ENCODE data around the gene MAN2B2.
"Not testable (repeated sequence)": the region's sequence is repeated elsewhere in the genome, so short reads cannot be mapped to it uniquely, and the experiment has no call there.

Gene MAN2B2

GRCh38 chr4:6619466-6620255 lies 44.7 kb downstream of the MAN2B2 start:
- no peak for DNase-seq

- DNase-seq, result no peak
These were observed 45.3 kb downstream of the MAN2B2 start for GRCh38 chr4:6620296-6620695.

DNA sequence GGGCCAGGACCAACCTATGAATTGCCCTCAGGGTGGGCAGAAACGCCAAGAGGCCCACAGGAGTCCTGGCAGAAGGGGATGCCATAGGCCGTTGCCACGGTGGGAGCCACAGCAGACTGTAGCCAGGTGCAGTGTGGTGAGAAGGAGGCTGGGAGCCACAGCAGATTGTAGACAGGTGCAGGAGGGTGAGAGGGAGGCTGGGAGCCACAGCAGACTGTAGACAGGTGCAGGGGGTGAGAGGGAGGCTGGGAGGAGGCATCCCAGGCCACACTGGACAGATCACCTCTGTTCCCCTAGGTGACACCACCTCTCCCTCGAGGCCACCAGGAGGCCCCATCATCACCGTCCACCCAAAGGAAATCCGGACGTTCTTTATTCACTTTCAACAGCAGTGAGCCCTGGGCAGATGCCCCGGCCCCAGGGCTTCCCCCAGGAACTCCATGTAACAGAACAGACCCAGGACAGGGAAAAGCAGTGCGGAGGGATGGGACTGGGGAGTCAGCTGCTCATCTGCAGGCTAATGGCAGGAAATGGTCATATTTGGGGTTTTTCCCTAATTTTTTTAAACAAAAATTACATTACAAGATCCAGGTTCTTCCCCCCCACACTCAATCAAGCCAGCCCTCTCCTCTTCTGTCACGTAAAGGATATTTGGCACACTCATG lies 46.0 kb downstream of the MAN2B2 start:
- no peak for DNase-seq

- DNase-seq, result no peak
These were observed 46.6 kb downstream of the MAN2B2 start for GRCh38 chr4:6621556-6621927.

DNA sequence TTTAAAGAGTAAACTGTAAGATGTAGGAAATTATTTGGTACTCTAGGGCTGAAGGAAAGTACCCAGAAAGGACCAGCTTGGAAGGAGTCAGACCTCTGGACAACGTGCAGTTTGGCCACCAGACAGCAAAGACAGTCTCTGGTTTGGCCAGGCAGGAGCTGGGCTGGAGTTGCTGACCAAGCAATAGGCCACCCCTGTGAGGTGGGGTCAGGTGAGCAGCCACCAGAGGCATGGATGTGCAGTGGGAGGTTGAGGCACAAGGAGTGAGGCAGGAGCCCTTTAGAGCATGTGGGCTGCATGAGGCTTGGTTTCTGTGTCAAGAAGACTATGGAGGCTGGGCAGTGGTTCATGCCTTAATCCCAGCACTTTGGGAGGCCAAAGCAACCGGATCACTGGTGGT lies 47.8 kb downstream of the MAN2B2 start:
- no peak for DNase-seq

- no peak for DNase-seq
These were observed 50.3 kb downstream of the MAN2B2 start for GRCh38 chr4:6625256-6625655.

- DNase-seq, result no peak
These were observed 51.1 kb downstream of the MAN2B2 start for GRCh38 chr4:6626066-6626465.

GRCh38 chr4:6627832-6628231 lies 52.8 kb downstream of the MAN2B2 start:
- DNase-seq, result no peak

DNA sequence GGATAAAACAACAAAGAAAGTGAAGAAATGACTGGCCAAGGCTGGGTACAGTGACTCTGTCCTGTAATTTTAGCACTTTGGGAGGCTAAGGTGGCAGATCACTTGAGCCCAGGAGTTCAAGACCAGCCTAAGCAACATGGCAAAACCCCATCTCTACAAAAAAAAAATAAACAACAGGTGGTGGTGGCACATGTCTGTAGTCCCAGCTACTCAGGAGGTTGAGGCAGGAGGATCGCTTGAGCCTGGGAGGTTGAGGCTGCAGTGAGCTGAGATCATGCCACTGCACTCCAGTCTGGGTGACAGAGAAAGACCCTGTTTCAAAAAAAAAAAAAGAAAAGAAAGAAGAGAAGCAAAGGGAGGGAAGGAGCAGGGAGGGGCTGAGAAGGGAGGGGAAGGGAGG lies 53.5 kb downstream of the MAN2B2 start:
- DNase-seq, result not testable (repeated sequence)

- no peak for DNase-seq
These were observed 57.1 kb downstream of the MAN2B2 start for GRCh38 chr4:6632125-6632524.

- DNase-seq, result no peak
These were observed 58.3 kb downstream of the MAN2B2 start for GRCh38 chr4:6633091-6633906.

DNA sequence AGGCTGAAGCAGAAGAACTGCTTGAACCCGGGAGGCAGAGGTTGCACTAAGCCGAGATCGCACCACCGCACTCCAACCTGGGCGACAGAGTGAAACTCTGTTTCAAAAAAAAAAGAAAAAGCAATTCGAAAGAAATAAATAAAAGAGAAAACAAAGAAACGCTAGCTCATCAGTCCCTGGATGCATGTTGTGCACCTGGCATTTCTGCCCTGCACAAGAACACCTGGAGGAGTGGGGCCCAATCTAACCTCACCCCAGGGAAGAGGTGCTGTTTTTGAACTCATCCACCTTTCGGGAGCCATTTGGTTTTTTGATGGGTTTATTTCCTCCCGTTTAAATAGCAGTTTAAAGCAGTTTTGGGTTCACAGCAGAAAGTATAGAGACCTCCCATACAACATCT lies 59.8 kb downstream of the MAN2B2 start:
- no peak for DNase-seq

DNA sequence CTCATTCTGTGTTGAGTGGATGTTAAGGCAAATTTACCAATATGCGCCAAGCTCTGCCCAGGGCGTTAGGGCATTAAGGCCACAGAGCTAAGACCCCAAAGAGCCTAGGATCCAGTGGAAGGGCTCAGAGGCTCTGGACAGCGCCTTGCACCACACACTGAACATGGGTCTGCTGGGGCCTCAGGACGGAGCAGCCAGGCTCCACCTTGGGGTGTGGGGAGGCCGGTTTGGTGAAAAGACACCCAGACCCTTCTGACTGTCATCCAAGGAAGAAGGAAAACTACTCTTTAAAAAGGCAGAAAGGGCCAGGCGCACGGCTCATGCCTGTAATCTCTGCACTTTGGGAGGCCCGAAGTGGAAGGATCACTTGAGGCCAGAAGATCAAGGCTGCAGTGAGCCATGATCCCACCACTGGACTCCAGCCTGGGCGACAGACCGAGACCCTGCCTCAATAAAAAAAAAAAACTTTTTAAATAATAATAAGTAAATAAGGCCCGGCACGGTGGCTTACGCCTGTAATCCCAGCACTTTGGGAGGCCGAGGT lies 64.2 kb downstream of the MAN2B2 start:
- no peak for DNase-seq

DNA sequence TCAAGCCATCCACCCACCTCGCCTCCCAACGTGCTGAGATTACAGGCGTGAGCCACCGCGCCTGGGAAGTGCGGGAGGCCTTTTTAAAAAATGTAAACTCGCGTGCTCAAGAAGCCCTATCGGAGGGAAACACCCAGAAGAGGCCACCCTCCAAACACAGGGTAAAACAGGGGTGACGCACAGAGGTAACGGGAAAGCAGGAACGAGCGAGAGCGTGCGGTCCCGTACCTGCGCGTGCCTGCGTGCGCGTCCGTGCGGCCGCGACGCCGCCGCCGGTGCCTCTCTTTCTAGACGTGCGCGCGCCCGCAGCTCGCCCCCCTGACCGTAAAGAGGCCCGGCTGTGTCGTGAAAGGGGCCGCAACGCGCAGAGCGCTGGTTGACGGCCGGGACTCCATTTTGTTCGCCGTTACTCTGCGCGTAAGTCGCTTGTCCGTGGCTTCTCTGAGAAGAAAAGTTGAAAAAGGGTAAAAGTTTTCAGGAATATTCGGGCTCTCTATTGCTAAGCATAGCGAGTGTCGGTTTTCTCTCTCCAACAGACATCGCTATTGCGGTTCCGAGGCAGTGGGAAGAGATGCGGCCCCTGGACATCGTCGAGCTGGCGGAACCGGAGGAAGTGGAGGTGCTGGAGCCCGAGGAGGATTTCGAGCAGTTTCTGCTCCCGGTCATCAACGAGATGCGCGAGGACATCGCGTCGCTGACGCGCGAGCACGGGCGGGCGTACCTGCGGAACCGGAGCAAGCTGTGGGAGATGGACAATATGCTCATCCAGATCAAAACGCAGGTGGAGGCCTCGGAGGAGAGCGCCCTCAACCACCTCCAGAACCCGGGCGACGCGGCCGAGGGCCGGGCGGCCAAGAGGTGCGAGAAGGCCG lies 65.5 kb downstream of the MAN2B2 start, which contains the start of gene MRFAP1:
MRFAP1 (plus strand) TSS at position 394 of the 872 bp plus-strand sequence; CDS start at position 572, 178 bp downstream.
- peak; percentile 86 to 94 (median 90) for DNase-seq

DNA sequence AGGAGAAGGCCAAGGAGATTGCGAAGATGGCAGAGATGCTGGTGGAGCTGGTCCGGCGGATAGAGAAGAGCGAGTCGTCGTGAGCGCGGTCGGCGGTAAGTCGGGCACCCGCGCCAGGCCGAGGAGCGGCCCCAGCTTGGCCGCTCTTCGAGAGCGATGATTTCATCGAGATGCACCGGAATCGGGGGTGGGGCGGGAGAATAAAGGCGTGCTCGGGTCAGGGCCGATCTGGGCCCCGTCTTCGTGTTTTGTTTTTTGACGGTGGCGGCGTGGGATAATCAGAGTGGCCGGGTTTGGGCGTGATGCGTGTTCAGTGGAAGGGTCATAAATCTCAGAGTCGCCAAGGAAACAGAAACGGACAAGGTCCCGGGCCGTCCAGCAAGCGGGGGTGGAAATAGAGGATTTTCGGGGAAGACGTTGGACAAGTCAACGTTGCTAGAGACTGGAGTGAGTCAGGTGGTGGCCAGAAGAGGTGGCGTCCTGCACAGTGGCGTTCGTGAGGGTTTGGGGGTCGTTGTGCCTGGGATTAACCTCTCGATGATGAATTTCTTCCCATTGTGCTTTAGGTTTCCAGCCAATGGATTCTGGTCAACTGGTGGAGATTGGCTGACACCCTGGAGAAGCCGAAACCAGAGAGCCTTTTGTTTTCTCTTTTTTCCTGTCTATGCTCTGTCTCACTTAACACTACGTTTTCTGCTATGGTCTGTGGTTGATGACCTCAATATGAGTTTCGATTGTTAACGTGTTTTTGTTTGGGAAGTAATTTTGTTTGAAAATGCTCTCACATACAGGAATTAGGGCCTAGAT lies 66.4 kb downstream of the MAN2B2 start:
- DNase-seq, result peak in 3 of 4 experiments; percentile 10 to 32 (median 31)

- DNase-seq, result no peak
These were observed 67.0 kb downstream of the MAN2B2 start for GRCh38 chr4:6641971-6642320.

DNA sequence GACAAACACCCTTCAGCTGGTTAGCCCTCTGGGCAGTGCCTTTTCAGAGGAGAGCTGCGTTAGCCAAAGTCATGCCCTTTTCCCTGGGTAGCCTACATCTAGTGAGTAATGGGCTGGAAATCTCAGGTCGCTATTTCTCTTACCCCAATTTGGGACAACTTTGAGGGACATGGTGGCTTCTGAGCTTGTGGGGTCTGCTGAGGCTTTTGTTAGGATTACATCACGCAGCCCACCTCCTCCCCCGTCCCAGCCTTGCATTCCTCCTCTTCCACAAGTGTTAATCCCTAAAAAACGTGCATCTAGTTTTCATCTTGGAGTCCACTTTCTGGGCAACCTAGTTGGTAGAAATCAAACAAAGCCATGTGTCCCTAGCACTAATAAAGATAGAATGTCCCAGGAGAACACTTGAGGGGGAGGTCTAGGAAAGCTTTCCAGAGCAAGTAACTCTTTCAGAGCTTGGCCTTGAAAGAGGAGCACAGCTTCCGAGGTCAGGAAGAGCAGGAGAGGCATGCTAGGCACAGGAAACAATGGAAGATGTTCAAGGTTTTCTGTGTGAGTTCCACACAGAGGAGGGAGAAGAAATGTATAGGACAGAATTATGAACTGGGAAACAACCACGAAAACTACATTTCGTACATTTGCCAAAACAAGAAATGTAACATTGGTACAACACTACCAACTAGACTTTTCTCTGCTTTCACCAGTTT lies 68.3 kb downstream of the MAN2B2 start:
- no peak for DNase-seq

DNA sequence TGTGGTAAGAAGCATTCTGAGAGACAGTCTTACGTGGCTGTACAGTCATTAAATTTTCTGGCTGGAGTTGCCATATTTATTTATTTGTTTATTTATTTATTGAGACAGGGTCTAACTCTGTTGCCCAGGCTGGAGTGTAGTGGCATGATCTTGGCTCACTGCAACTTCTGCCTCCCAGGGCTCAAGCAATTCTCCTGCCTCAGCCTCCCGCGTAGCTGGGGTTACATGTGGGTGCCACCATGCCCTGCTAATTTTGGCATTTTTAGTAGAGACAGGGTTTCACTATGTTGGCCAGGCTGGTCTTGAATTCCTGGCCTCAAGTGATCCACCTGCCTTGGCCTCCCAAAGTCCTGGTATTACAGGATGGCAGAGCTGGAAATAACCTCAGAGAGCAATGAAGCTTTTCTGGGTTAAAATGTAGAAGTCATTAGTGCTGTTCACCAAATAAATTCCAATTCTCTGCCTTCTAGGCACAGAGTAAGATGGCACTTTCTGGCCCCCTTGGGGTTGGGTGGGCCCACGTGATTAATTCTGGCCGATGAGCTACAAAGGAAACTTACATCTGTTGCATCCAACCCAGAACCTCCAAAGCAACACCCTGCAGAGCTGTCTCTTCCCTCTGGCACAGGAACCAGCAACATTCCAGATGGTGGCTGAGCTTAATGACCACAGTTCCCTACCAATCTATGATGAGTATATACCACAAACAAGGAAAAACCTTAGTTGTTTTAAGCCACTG lies 70.0 kb downstream of the MAN2B2 start:
- DNase-seq, result no peak

DNA sequence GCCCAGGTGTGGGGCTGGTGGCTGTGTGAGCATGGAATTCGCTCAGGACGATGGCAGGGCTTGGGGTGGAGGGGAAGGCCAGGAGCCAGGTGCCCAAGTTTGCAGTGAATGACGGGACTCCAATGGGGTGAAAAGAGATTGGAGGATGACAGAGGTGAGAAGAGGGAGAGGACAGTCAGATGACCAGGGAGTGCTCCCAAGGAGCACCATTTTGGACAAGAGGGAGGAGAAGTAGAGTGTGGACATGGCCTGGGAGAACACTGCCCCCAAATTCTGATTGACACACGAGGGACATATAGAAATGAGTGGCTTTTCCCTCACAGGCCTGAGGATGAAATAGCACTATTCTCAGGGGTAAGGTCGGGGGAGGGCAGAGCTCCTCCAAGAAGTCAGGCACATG lies 72.2 kb downstream of the MAN2B2 start:
- DNase-seq, result no peak
